ENCODE data around the gene CFAP20DC.
"Not testable (repeated sequence)": the region's sequence is repeated elsewhere in the genome, so short reads cannot be mapped to it uniquely, and the experiment has no call there.

CFAP20DC gene

GRCh38 chr3:58704745-58705144 lies 345.1 kb downstream of the CFAP20DC start:
- H3K27ac ChIP-seq: no peak overlapping the region

GRCh38 chr3:58704304-58704703 lies 345.5 kb downstream of the CFAP20DC start:
- not testable (repeated sequence) for H3K27ac ChIP-seq

More at GRCh38 chr3:58704745-58705144, 345.1 kb downstream of the CFAP20DC start:
- no peak for TF ChIP-seq ZFX (IDR thresholded peaks at IDR 0.05; ENCODE audit: borderline replicate concordance)
- TF ChIP-seq, protein P1, sequence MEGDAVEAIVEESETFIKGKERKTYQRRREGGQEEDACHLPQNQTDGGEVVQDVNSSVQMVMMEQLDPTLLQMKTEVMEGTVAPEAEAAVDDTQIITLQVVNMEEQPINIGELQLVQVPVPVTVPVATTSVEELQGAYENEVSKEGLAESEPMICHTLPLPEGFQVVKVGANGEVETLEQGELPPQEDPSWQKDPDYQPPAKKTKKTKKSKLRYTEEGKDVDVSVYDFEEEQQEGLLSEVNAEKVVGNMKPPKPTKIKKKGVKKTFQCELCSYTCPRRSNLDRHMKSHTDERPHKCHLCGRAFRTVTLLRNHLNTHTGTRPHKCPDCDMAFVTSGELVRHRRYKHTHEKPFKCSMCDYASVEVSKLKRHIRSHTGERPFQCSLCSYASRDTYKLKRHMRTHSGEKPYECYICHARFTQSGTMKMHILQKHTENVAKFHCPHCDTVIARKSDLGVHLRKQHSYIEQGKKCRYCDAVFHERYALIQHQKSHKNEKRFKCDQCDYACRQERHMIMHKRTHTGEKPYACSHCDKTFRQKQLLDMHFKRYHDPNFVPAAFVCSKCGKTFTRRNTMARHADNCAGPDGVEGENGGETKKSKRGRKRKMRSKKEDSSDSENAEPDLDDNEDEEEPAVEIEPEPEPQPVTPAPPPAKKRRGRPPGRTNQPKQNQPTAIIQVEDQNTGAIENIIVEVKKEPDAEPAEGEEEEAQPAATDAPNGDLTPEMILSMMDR (IDR thresholded peaks at IDR 0.05): no peak

- H3K27ac ChIP-seq: no peak overlapping the region
- no peak for TF ChIP-seq ZFX (IDR thresholded peaks at IDR 0.05; ENCODE audit: borderline replicate concordance)
- TF ChIP-seq, protein P1 (IDR thresholded peaks at IDR 0.05): no peak
Observed at GRCh38 chr3:58698246-58698645, 351.6 kb downstream of the CFAP20DC start.

DNA sequence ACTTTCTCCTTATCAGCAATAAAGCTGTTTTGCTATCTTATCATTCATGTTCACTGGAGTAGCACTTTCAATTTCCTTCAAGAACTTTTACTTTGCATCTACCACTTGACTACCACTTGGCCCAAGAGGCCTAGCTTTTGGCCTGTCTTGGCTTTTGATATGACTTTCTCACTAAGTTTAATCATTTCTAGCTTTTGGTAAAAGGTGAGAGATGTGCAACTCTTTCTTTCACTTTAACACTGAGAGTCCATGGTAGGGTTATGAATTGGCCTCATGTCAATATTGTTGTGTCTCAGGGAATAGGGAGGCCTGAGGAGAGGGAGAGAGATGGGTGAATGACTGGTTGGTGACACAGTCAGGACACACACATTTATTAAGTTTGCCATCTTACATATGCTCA lies 352.3 kb downstream of the CFAP20DC start:
- no peak overlapping the region for H3K27ac ChIP-seq
- no peak for TF ChIP-seq ZFX (IDR thresholded peaks at IDR 0.05; ENCODE audit: borderline replicate concordance)
- TF ChIP-seq, protein P1 (IDR thresholded peaks at IDR 0.05): no peak

DNA sequence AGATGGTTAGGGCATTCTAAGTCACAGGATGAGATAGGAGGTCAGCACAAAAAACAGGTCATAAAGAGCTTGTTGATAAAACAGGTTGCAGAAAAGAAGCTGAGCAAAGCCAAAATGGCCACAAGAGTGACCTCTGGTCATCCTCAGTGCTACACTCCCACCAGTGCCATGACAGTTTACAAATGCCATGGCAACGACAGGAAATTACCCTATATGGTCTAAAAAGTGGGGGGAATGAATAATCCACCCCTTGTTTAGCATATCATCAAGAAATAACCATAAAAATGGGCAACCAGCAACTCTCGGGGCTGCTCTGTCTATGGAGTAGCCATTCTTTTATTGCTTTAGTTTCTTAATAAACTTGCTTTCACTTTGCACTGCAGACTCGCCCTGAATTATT lies 353.0 kb downstream of the CFAP20DC start:
- H3K27ac ChIP-seq: not testable (repeated sequence)

DNA sequence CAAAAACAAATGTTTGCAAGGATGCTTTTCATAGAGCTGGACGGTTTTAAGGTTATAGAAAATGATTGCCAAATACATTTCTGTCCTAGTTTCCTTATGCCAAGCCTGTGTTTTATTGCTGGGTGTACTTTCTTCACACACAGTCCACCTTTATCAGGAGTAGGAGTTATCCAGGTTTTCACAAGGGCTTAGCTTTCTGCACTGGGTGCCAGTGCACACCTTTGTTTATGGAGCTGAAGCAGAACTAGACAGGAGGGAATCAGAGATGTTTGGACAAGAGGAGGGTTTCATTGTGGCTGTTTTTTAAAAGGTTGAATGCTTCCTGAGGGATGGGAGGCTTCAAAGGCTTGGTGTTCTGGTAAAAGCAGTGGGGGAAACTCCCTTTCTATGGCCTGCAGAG lies 353.7 kb downstream of the CFAP20DC start:
- no peak overlapping the region for H3K27ac ChIP-seq
- TF ChIP-seq, protein P1 (IDR thresholded peaks at IDR 0.05): no peak
- no peak for TF ChIP-seq ZFX (IDR thresholded peaks at IDR 0.05; ENCODE audit: borderline replicate concordance)

- not testable (repeated sequence) for H3K27ac ChIP-seq
Observed at GRCh38 chr3:58695284-58695683, 354.5 kb downstream of the CFAP20DC start.

DNA sequence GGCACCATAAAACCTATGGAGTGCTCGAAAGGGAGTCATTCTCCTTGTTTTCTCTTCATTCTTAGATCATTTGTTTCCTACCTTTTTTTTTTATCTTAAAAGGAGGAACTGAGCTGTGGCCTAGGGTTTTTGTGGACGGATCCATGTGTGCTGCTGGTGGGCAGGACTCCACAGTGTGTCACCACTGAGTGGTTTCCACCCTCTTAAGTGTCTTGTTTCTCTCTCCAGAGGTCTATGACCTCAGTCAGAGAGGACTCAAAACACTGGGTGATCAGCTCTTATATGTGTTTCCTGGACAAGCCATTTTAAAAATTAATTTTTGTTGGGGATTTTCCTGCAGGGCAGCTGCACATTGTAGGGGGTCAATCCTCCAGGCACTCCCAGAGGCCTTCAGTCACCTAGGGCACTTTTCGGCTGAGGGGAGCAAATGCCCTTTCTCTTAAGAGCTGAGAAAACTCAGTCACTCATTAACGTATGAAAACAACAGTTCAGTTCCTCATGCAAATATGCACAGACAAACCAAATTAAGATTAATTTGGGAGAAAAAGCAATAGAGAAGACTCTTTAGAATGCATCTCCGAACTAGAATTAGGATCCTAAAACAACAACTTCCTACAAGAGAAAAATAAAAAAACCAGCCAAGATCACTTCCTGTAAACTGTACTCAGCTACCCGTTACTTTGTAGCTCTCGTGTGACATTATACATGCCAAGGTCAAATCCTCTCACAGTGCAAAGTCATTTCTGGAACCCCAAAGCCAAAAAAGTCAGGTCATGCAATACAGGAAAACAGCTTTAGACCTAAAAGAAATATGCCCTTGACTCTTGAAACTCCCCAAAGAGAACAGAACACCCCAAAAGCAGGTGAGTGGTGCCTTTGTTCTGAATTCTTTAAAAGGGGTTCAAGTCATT lies 355.6 kb downstream of the CFAP20DC start:
- no peak for TF ChIP-seq ZFX (IDR thresholded peaks at IDR 0.05; ENCODE audit: borderline replicate concordance)
- TF ChIP-seq, protein P1 (IDR thresholded peaks at IDR 0.05): no peak
- no peak overlapping the region for H3K27ac ChIP-seq

DNA sequence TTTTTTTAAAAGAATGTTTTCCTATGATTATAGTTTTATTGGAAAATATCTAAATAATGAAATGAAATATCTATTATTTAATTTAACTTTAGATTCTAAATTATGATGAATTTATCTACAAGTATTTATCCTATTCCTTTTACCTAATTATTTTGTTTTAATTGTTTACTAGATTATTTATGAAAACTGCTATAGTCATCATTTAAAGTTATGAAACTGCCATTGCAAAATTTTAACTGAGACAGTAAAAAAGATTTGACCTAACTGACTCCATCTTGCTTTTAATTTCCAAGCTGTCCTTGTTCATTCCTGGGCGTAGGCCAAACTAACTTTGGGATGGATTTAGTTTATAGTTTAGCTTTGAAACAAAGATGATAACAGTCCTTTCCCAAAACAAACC lies 357.3 kb downstream of the CFAP20DC start:
- TF ChIP-seq ZFX (IDR thresholded peaks at IDR 0.05; ENCODE audit: borderline replicate concordance): no peak
- TF ChIP-seq, protein P1 (IDR thresholded peaks at IDR 0.05): no peak
- H3K27ac ChIP-seq: no peak overlapping the region
